Measurements from ENCODE around the gene HSPG2.

HSPG2 gene

DNA sequence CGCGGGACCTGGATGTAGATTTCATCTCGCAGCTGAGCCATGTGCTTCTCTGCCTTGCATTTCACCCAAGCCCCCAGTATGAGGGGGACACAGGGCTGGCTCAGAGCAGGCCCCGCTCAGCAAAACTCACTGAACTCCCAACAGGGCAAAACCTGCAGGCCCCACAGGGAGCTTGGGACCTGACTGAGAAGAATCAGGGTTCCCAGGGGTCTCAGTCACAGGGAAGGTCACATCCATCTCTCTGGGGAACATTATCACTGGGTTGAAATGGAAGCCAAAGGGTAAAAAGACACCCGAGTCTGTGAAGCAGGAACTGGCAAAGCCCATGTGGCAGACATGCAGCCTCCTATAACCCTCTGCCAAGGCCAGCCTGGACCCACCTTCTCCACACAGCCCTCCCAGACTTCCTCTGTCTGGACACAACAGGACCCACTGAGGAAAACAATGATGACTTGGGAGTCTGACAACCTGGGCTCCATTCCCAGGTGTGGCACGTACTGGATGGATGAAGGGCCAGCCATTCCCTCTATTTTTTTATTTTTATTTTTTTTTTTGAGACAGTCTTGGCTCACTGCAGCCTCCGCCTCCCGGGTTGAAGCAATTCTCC, 11.7 kb downstream of the HSPG2 start:
- Histone ChIP-seq H3K4me2 (no peak overlapping the region), H3K36me3 (ENCODE audit: insufficient read depth) (no peaks in the 10 kb centered on the region), H3K27me3 (ENCODE audit: insufficient read depth, low read depth) (no peaks in the 10 kb centered on the region; the same call in 1 of the 2 replicates), H4K20me1 (ENCODE audit: insufficient read depth) (no peaks in the 10 kb centered on the region), H3K9ac (no peak overlapping the region), H3K4me3 (IDR thresholded peaks at IDR 0.05; ENCODE audit: insufficient read depth, low read depth, low read length) (no peak overlapping the region), H2AFZ (ENCODE audit: low read depth) (no peak overlapping the region), H3K79me2 (ENCODE audit: insufficient read depth, low read depth) (no peaks in the 10 kb centered on the region), H3K27ac (no peak overlapping the region), H3K4me1 (ENCODE audit: low read depth, poor library complexity, severe bottlenecking) (no peaks in the 10 kb centered on the region)
- TF ChIP-seq, protein P1, sequence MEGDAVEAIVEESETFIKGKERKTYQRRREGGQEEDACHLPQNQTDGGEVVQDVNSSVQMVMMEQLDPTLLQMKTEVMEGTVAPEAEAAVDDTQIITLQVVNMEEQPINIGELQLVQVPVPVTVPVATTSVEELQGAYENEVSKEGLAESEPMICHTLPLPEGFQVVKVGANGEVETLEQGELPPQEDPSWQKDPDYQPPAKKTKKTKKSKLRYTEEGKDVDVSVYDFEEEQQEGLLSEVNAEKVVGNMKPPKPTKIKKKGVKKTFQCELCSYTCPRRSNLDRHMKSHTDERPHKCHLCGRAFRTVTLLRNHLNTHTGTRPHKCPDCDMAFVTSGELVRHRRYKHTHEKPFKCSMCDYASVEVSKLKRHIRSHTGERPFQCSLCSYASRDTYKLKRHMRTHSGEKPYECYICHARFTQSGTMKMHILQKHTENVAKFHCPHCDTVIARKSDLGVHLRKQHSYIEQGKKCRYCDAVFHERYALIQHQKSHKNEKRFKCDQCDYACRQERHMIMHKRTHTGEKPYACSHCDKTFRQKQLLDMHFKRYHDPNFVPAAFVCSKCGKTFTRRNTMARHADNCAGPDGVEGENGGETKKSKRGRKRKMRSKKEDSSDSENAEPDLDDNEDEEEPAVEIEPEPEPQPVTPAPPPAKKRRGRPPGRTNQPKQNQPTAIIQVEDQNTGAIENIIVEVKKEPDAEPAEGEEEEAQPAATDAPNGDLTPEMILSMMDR (conservative IDR thresholded peaks at IDR 0.05; ENCODE audit: low read depth, low read length), result no peak

GRCh38 chr1:21924503-21925005, 12.6 kb downstream of the HSPG2 start:
- H3K27ac ChIP-seq, result no peak overlapping the region
- no peak overlapping the region for H2AFZ ChIP-seq (ENCODE audit: low read depth)
- no peaks in the 10 kb centered on the region for H3K79me2 ChIP-seq (ENCODE audit: insufficient read depth, low read depth)
- TF ChIP-seq, protein P1 (conservative IDR thresholded peaks at IDR 0.05; ENCODE audit: low read depth, low read length), result no peak
- no peaks in the 10 kb centered on the region; the same call in 1 of the 2 replicates for H3K27me3 ChIP-seq (ENCODE audit: insufficient read depth, low read depth)
- no peaks in the 10 kb centered on the region for H3K36me3 ChIP-seq (ENCODE audit: insufficient read depth)
- no peaks in the 10 kb centered on the region for H4K20me1 ChIP-seq (ENCODE audit: insufficient read depth)
- no peaks in the 10 kb centered on the region for H3K4me1 ChIP-seq (ENCODE audit: low read depth, poor library complexity, severe bottlenecking)
- H3K4me2 ChIP-seq, result no peak overlapping the region
- H3K9ac ChIP-seq, result no peak overlapping the region
- no peak overlapping the region for H3K4me3 ChIP-seq (IDR thresholded peaks at IDR 0.05; ENCODE audit: insufficient read depth, low read depth, low read length)

- H3K36me3 ChIP-seq (ENCODE audit: insufficient read depth), result no peaks in the 10 kb centered on the region
- H3K4me2 ChIP-seq, result no peak overlapping the region
- no peak overlapping the region for H3K4me3 ChIP-seq (IDR thresholded peaks at IDR 0.05; ENCODE audit: insufficient read depth, low read depth, low read length)
- no peaks in the 10 kb centered on the region for H3K79me2 ChIP-seq (ENCODE audit: insufficient read depth, low read depth)
- no peaks in the 10 kb centered on the region for H4K20me1 ChIP-seq (ENCODE audit: insufficient read depth)
- H3K27ac ChIP-seq, result no peak overlapping the region
- H3K4me1 ChIP-seq (ENCODE audit: low read depth, poor library complexity, severe bottlenecking), result no peaks in the 10 kb centered on the region
- no peak overlapping the region for H3K9ac ChIP-seq
- H2AFZ ChIP-seq (ENCODE audit: low read depth), result no peak overlapping the region
- no peaks in the 10 kb centered on the region; the same call in 1 of the 2 replicates for H3K27me3 ChIP-seq (ENCODE audit: insufficient read depth, low read depth)
- TF ChIP-seq, protein P1 (conservative IDR thresholded peaks at IDR 0.05; ENCODE audit: low read depth, low read length), result no peak
These were observed 14.8 kb downstream of the HSPG2 start for GRCh38 chr1:21922090-21923013.

- TF ChIP-seq, protein P1 (conservative IDR thresholded peaks at IDR 0.05; ENCODE audit: low read depth, low read length), result no peak
- no peaks in the 10 kb centered on the region for H3K79me2 ChIP-seq (ENCODE audit: insufficient read depth, low read depth)
- no peaks in the 10 kb centered on the region for H4K20me1 ChIP-seq (ENCODE audit: insufficient read depth)
- H3K9ac ChIP-seq, result no peak overlapping the region
- no peak overlapping the region for H3K4me3 ChIP-seq (IDR thresholded peaks at IDR 0.05; ENCODE audit: insufficient read depth, low read depth, low read length)
- no peaks in the 10 kb centered on the region for H3K36me3 ChIP-seq (ENCODE audit: insufficient read depth)
- H3K4me2 ChIP-seq, result no peak overlapping the region
- H2AFZ ChIP-seq (ENCODE audit: low read depth), result no peak overlapping the region
- no peak overlapping the region for H3K27ac ChIP-seq
- no peaks in the 10 kb centered on the region; the same call in 1 of the 2 replicates for H3K27me3 ChIP-seq (ENCODE audit: insufficient read depth, low read depth)
- H3K4me1 ChIP-seq (ENCODE audit: low read depth, poor library complexity, severe bottlenecking), result no peaks in the 10 kb centered on the region
These were observed 15.8 kb downstream of the HSPG2 start for GRCh38 chr1:21921100-21921875.

Data from KMS-11 (cell line).